ENCODE measurements around the gene EYS.

DNA sequence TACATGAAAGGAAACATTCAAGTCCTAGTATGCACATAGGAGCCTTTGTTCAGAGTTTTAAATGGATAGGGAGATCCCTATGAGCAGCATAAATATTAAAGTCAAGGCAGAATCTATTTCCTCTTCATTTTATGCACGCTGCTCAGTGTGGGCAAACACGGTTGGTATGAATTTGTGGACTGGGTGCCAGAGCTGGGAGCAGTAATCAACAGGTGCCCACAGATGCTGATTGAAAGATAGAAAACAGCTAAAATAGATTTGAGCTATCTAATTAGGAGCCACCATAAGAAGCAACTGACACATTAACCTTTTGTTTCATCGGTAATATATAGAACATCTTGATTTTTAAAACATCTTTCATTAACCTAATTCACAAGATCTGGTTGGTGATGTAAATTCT, 175.5 kb downstream of the EYS start:
- no peak for TF ChIP-seq TAF1 (IDR thresholded peaks at IDR 0.05; ENCODE audit: borderline replicate concordance, insufficient read depth, low read length)
- no peak for TF ChIP-seq POLR2AphosphoS5 (IDR thresholded peaks at IDR 0.05; ENCODE audit: low read depth, low read length)
